Esophagus muscularis mucosa (tissue), 4 donors: ENCODE measurements around the gene MAP1LC3A. TPM values are rescaled to one million over a fixed set of nuclear protein-coding genes. Genes with fewer than 3 reads are reported as not detected.

ENCODE experiments used
- DNase-seq: peaks from one replicate; pipeline ENCODE4 v3.0.0-alpha.2; 2017; ENCODE audit errors: extremely low spot score
- H3K27ac ChIP-seq, 4 donors: fragments of 200-600 bp; sonication (generic); replicated peaks in 1 of 4; 1 replicate in 3 of 4; 2 replicates in 1 of 4; pipeline ENCODE4 v1.5.1; 2016 to 2019; ENCODE audit warnings: mild to moderate bottlenecking in 1 of 4
- H3K27me3 ChIP-seq, 4 donors: fragments of 200-600 bp; sonication (generic); one replicate each; pipeline versions ENCODE4 v1.5.1 to v1.6.0; 2016 to 2019
- H3K36me3 ChIP-seq, 4 donors: fragments of 200-600 bp; sonication (generic); one replicate each; pipeline ENCODE4 v1.5.1; 2016 to 2019
- H3K4me1 ChIP-seq, 4 donors: fragments of 200-600 bp; sonication (generic); one replicate each; pipeline ENCODE4 v1.5.1; 2016 to 2019
- H3K4me3 ChIP-seq, 4 donors: fragments of 200-600 bp; sonication (generic); 1 replicate in 2 of 4; 2 replicates in 2 of 4; pipeline ENCODE4 v1.5.1; 2016 to 2019; ENCODE audit warnings: mild to moderate bottlenecking in 4 of 4, moderate library complexity in 1 of 4
- H3K9me3 ChIP-seq, 4 donors: fragments of 200-600 bp; sonication (generic); 1 replicate in 3 of 4; 2 replicates in 1 of 4; pipeline ENCODE4 v1.5.1; 2016 to 2019
- EP300 ChIP-seq: sonication (generic); formaldehyde crosslinking; IDR thresholded peaks from one replicate; pipeline ENCODE4 v1.6.1; 2017; ENCODE audit warnings: antibody characterized with exemption
- POLR2A ChIP-seq: fragments of 450-650 bp; IDR thresholded peaks from one replicate; pipeline ENCODE4 v1.6.1; 2017; ENCODE audit warnings: antibody characterized with exemption, moderate library complexity, mild to moderate bottlenecking, low read depth
- POLR2AphosphoS5 ChIP-seq, 2 donors: sonication (generic); formaldehyde crosslinking; IDR thresholded peaks; one replicate each; pipeline ENCODE4 v1.6.1; 2017; ENCODE audit warnings: antibody characterized with exemption in 2 of 2
- WGBS: methylation state at CpG from one replicate; pipeline ENCODE4 v1.1.5; 2018; 5-methylcytosine and 5-hydroxymethylcytosine counted together
- intact Hi-C: fragments of 100-400 bp; cut with DNase I; formaldehyde crosslinking; loops from one replicate; pipeline ENCODE4 v1.15.1; 2023
- total RNA-seq, 4 donors: library from RNA; depleted of rRNA; stranded (reverse); fragments of >200 nt; gene quantifications; one replicate each; pipeline versions ENCODE4 v1.1.0 to v1.2.1, GENCODE V29; 2016
- TF ChIP-seq, protein P1 (sequence below), 3 experiments: fragments of 200-600 bp in 2 of 3; fragments of 450-650 bp in 1 of 3; sonication (generic) in 2 of 3; IDR thresholded peaks; one replicate each; pipeline ENCODE4 v1.5.1; 2017 to 2019; ENCODE audit warnings: antibody characterized with exemption in 3 of 3, mild to moderate bottlenecking in 2 of 3, moderate library complexity in 1 of 3

Gene MAP1LC3A
- 100 to 1,000 TPM in 3 of 4 donors, 10 to 100 TPM in 1; 83.9 to 152 (median 111) TPM for total RNA-seq

GRCh38 chr20:34558320-34559218 lies at the start of gene MAP1LC3A:
TSS of gene MAP1LC3A (plus strand) at chr20:34558718. CDS start at chr20:34558869, 151 bp downstream.
- TF ChIP-seq, protein P1, sequence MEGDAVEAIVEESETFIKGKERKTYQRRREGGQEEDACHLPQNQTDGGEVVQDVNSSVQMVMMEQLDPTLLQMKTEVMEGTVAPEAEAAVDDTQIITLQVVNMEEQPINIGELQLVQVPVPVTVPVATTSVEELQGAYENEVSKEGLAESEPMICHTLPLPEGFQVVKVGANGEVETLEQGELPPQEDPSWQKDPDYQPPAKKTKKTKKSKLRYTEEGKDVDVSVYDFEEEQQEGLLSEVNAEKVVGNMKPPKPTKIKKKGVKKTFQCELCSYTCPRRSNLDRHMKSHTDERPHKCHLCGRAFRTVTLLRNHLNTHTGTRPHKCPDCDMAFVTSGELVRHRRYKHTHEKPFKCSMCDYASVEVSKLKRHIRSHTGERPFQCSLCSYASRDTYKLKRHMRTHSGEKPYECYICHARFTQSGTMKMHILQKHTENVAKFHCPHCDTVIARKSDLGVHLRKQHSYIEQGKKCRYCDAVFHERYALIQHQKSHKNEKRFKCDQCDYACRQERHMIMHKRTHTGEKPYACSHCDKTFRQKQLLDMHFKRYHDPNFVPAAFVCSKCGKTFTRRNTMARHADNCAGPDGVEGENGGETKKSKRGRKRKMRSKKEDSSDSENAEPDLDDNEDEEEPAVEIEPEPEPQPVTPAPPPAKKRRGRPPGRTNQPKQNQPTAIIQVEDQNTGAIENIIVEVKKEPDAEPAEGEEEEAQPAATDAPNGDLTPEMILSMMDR (IDR thresholded peaks at IDR 0.05), result no peak
- TF ChIP-seq POLR2A, result peak; percentile 37
- peak; percentile 94 to 96 for TF ChIP-seq POLR2AphosphoS5 (IDR thresholded peaks at IDR 0.05)
- Histone ChIP-seq H3K36me3 (peaks cover 0 to 15% (median 8%) of the 10 kb centered on the region in 4 donors), H3K4me3 (peak within 1 kb of the TSS; percentile 78 to 98 (median 90)), H3K9me3 (no peaks in the 10 kb centered on the region), H3K27me3 (peaks cover 0 to 3% (median 0%) of the 10 kb centered on the region in 4 donors), H3K27ac (peak within 1 kb of the TSS; percentile 97 to 99 (median 99)), H3K4me1 (peaks cover 18 to 27% (median 26%) of the 10 kb centered on the region in 4 donors)
- intact Hi-C loops, result no loop called here
- 0% methylated on average over 12 of the region's 103 CpGs for WGBS
- DNase-seq, result peak; percentile 99

GRCh38 chr20:34510575-34510974 lies 47.9 kb upstream of the MAP1LC3A start:
- intact Hi-C loops, result no loop called here
- H3K27ac ChIP-seq, result no peak overlapping the region
- TF ChIP-seq POLR2AphosphoS5 (IDR thresholded peaks at IDR 0.05) (no peak), POLR2A (no peak)
- TF ChIP-seq, protein P1 (IDR thresholded peaks at IDR 0.05), result no peak
- H3K4me3 ChIP-seq, result no peak overlapping the region
- DNase-seq, result no peak
- H3K27me3 ChIP-seq, result no peaks in the 10 kb centered on the region
- WGBS, result 96% methylated on average over 1 of the region's 1 CpG
- H3K36me3 ChIP-seq, result peaks cover 8 to 32% (median 29%) of the 10 kb centered on the region in 4 donors
- H3K9me3 ChIP-seq, result no peaks in the 10 kb centered on the region
- H3K4me1 ChIP-seq, result peaks cover under 1 to 27% (median 14%) of the 10 kb centered on the region in 4 donors

DNA sequence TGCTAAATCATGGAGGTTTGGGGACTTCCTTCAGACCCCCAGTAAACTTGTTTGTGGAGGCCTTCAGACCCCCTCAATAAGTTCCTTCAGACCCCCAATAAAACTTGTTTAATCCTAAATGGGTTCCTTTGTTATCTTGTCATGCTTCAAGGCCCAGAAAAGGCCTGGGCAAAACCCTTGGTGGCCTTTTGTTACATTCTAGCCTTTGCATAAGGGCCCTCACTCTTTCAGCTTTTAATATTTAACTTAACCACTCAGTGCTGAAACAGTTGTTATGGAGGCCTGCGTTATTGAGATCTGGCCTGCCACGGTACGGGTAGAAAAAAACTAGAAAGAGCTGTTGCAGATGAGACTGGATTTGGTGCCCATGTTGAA lies 46.6 kb upstream of the MAP1LC3A start:
- Histone ChIP-seq H3K4me1 (peaks cover 4 to 24% (median 19%) of the 10 kb centered on the region in 4 donors), H3K4me3 (no peak overlapping the region), H3K36me3 (peaks cover 8 to 21% (median 19%) of the 10 kb centered on the region in 4 donors), H3K27me3 (no peaks in the 10 kb centered on the region), H3K27ac (peak overlapping the region in 1 of 4 donors; percentile 16), H3K9me3 (no peaks in the 10 kb centered on the region)
- no peak for DNase-seq
- intact Hi-C loops, result no loop called here
- 90% methylated on average over 3 of the region's 3 CpGs for WGBS
- no peak for TF ChIP-seq EP300
- TF ChIP-seq POLR2AphosphoS5 (IDR thresholded peaks at IDR 0.05), result no peak
- TF ChIP-seq POLR2A, result no peak
- TF ChIP-seq, protein P1 (IDR thresholded peaks at IDR 0.05), result no peak

GRCh38 chr20:34512266-34512954 lies 46.1 kb upstream of the MAP1LC3A start:
- peaks cover 4 to 29% (median 25%) of the 10 kb centered on the region in 4 donors for H3K4me1 ChIP-seq
- intact Hi-C loops, result no loop called here
- no peak for DNase-seq
- H3K27me3 ChIP-seq, result no peaks in the 10 kb centered on the region
- 92% methylated on average over 4 of the region's 4 CpGs for WGBS
- H3K36me3 ChIP-seq, result peaks cover 8 to 21% (median 19%) of the 10 kb centered on the region in 4 donors
- H3K9me3 ChIP-seq, result no peaks in the 10 kb centered on the region
- no peak overlapping the region for H3K4me3 ChIP-seq
- peak overlapping the region in 1 of 4 donors; percentile 16 for H3K27ac ChIP-seq
- TF ChIP-seq POLR2A, result no peak
- no peak for TF ChIP-seq EP300
- TF ChIP-seq POLR2AphosphoS5 (IDR thresholded peaks at IDR 0.05), result no peak
- TF ChIP-seq, protein P1 (IDR thresholded peaks at IDR 0.05), result no peak
